GM12878 (cell line): ENCODE measurements around the gene CCDC15. TPM values are rescaled to one million over a fixed set of nuclear protein-coding genes. Genes with fewer than 3 reads are reported as not detected.

Experiments
- CBX3 ChIP-seq: fragments of 200-600 bp; sonication (generic); IDR thresholded peaks from 2 replicates; pipeline ENCODE4 v1.6.1; 2016; ENCODE audit warnings: low read depth, borderline replicate concordance
- CEBPB ChIP-seq, 2 experiments: fragments of 150-350 bp in 1 of 2; IDR thresholded peaks; 2 replicates each; pipeline ENCODE4 v1.6.1; 2012 to 2014; ENCODE audit warnings: low read depth in 2 of 2, low read length in 2 of 2, borderline replicate concordance in 1 of 2, inconsistent platforms in 1 of 2
- CREB1 ChIP-seq: IDR thresholded peaks from 2 replicates; pipeline ENCODE4 v1.6.1; 2012; ENCODE audit warnings: low read depth, mild to moderate bottlenecking, inconsistent platforms
- E2F4 ChIP-seq: IDR thresholded peaks from 2 replicates; pipeline ENCODE4 v1.6.1; 2012; ENCODE audit warnings: low read depth, low read length, improper control_type of control experiment
- ETV6 ChIP-seq, 2 experiments: fragments of 450-650 bp in 1 of 2; IDR thresholded peaks in 1 of 2; conservative IDR thresholded peaks in 1 of 2; 2 replicates each; pipeline ENCODE4 v1.6.1; 2014; ENCODE audit warnings: antibody characterized with exemption in 1 of 2, borderline replicate concordance in 1 of 2, low read depth in 1 of 2, mild to moderate bottlenecking in 1 of 2, moderate library complexity in 1 of 2
- FOXM1 ChIP-seq: IDR thresholded peaks from 2 replicates; pipeline ENCODE4 v1.6.1; 2012; ENCODE audit warnings: low read depth, mild to moderate bottlenecking, inconsistent platforms, low read length, moderate library complexity
- HDAC2 ChIP-seq: fragments of 200-600 bp; sonication (generic); IDR thresholded peaks from 2 replicates; pipeline ENCODE4 v1.6.1; 2017
- IRF4 ChIP-seq: IDR thresholded peaks from 2 replicates; pipeline ENCODE4 v1.6.1; 2011; ENCODE audit warnings: low read depth, low read length
- KLF5 ChIP-seq: fragments of 450-650 bp; IDR thresholded peaks from 2 replicates; pipeline ENCODE4 v1.6.1; 2014; ENCODE audit warnings: mild to moderate bottlenecking; ENCODE audit not compliant: partially characterized antibody
- NR2C2 ChIP-seq: IDR thresholded peaks from 2 replicates; pipeline ENCODE4 v1.6.1; 2011; ENCODE audit warnings: borderline replicate concordance, low read depth; ENCODE audit not compliant: control insufficient read depth, insufficient read length
- RB1 ChIP-seq: fragments of 450-650 bp; formaldehyde crosslinking; IDR thresholded peaks from 2 replicates; pipeline ENCODE4 v1.6.1; 2017; ENCODE audit warnings: mild to moderate bottlenecking, borderline replicate concordance
- SKIL ChIP-seq: fragments of 450-650 bp; IDR thresholded peaks from 2 replicates; pipeline ENCODE4 v1.6.1; 2017; ENCODE audit warnings: mild to moderate bottlenecking, low read depth, inconsistent platforms; ENCODE audit not compliant: poor library complexity, severe bottlenecking
- SMAD1 ChIP-seq: fragments of 450-650 bp; IDR thresholded peaks from 2 replicates; pipeline ENCODE4 v1.6.1; 2018; ENCODE audit warnings: mild to moderate bottlenecking, low read depth; ENCODE audit not compliant: partially characterized antibody
- SMAD5 ChIP-seq: IDR thresholded peaks from 2 replicates; pipeline ENCODE4 v1.6.1; 2016; ENCODE audit warnings: antibody characterized with exemption, low read depth
- SMC3 ChIP-seq: IDR thresholded peaks from 2 replicates; pipeline ENCODE4 v1.6.1; 2011; ENCODE audit warnings: low read length, improper control_type of control experiment, borderline replicate concordance
- SREBF2 ChIP-seq: IDR thresholded peaks from 2 replicates; pipeline ENCODE4 v1.6.1; 2012; ENCODE audit warnings: mild to moderate bottlenecking, low read length
- ZBTB40 ChIP-seq: fragments of 450-650 bp; IDR thresholded peaks from 2 replicates; pipeline ENCODE4 v1.6.1; 2016; ENCODE audit warnings: mild to moderate bottlenecking, moderate library complexity, borderline replicate concordance
- polyA plus RNA-seq, 11 experiments: library from polyadenylated mRNA; depleted of rRNA in 4 of 11; unstranded in 6 of 11; stranded (reverse) in 5 of 11; fragments of >200 nt; fragmentation: Nextera tagmentation in 4 of 11; fragmentation: Illumina TruSeq in 1 of 11; extraction: Ambion mirVana in 4 of 11; extraction: Trizol in 1 of 11; gene quantifications; 1 replicate in 1 of 11; 2 replicates in 10 of 11; pipeline versions ENCODE4 v1.2.1 to v1.2.3, GENCODE V29; 2011 to 2016; ENCODE audit warnings: inconsistent platforms in 2 of 11, missing spikeins in 2 of 11, low read depth in 1 of 11
- total RNA-seq, 4 experiments: library from RNA; depleted of rRNA in 3 of 4; stranded (reverse); fragments of >200 nt in 3 of 4; fragmentation: Illumina TruSeq in 1 of 4; extraction: Trizol in 1 of 4; gene quantifications; 2 replicates each; pipeline versions ENCODE4 v1.2.1 to v1.2.3, GENCODE V29; 2013 to 2021
- TF ChIP-seq, protein P1 (sequence below): IDR thresholded peaks from 2 replicates; pipeline ENCODE4 v1.6.1; 2011; ENCODE audit warnings: borderline replicate concordance, low read depth, mild to moderate bottlenecking, moderate library complexity, mixed read lengths, low read length; ENCODE audit not compliant: insufficient read depth; ENCODE audit errors: extremely low read length
- TF ChIP-seq, protein P2 (sequence below): fragments of 450-650 bp; IDR thresholded peaks from 2 replicates; pipeline ENCODE4 v1.6.1; 2017; ENCODE audit warnings: low read depth, mild to moderate bottlenecking, moderate library complexity

CCDC15 gene
- total and polyA plus RNA-seq, 10 of the 15 experiments (the other 5 are each of a cell fraction or from before 2014, with no cell fraction given): 2.0 to 5.3 (median 3.3) TPM

DNA sequence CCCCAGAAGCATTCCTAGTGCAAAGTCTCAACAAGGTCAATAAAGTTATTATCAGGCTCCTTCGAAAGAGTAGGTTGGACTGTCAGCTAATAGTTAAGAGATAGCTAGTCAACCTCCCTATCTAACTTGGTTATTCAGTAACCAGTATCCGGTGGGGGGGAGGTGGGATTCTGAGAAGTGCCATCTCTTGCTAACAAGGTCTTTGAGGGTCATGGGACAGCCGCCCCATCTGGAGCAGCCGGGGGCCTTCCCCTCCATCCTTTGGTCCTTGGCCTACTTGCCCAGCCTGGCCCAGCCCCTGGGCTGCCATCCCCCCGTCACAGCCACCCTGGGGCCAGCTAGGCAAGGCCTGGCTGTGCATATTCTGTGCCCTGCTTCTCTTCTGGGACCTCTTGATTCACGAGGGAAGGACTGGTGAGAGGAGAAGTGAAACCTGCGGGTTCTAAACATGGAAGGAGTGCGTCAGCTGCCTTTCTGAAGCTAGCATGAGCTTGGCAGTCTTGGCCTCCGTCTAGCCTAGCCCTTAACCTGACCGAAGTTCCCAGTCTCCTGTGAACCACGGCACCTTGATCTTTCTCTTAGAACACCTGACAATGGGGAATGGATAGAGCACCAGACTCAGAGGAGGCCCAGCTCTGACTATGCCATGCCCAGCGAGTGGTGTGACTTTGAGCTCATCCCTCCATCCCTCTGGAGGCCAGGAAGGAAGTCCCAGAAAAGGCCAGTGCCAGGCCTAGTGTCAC is 118.4 kb downstream of the CCDC15 start (continued):
- TF ChIP-seq ZBTB40 (peak; percentile 76; the same call in 1 of the 2 replicates), KLF5 (peak; percentile 76), CEBPB (IDR thresholded peaks at IDR 0.05; ENCODE audit: borderline replicate concordance in 1 of 2, low read depth in 2 of 2, low read length in 2 of 2) (no peak), IRF4 (peak; percentile 98), CREB1 (peak; percentile 63), FOXM1 (no peak), NR2C2 (no peak), SKIL (peak; percentile 81), SREBF2 (no peak), E2F4 (no peak), RB1 (no peak; the same call in 1 of the 2 replicates), ETV6 (conservative IDR thresholded peaks at IDR 0.05 in 1 of 2, IDR thresholded peaks at IDR 0.05 in 1 of 2; ENCODE audit: borderline replicate concordance in 1 of 2, low read depth in 1 of 2) (peak in 1 of 2 experiments; percentile 76; a peak in 2 of 4 replicates), SMAD5 (no peak), CBX3 (no peak), SMC3 (0 out of 2 replicates have a peak, but pooled peaks have one; percentile 17), SMAD1 (no peak), HDAC2 (no peak)
- TF ChIP-seq, protein P1, sequence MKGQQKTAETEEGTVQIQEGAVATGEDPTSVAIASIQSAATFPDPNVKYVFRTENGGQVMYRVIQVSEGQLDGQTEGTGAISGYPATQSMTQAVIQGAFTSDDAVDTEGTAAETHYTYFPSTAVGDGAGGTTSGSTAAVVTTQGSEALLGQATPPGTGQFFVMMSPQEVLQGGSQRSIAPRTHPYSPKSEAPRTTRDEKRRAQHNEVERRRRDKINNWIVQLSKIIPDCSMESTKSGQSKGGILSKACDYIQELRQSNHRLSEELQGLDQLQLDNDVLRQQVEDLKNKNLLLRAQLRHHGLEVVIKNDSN: no peak
- TF ChIP-seq, protein P2, sequence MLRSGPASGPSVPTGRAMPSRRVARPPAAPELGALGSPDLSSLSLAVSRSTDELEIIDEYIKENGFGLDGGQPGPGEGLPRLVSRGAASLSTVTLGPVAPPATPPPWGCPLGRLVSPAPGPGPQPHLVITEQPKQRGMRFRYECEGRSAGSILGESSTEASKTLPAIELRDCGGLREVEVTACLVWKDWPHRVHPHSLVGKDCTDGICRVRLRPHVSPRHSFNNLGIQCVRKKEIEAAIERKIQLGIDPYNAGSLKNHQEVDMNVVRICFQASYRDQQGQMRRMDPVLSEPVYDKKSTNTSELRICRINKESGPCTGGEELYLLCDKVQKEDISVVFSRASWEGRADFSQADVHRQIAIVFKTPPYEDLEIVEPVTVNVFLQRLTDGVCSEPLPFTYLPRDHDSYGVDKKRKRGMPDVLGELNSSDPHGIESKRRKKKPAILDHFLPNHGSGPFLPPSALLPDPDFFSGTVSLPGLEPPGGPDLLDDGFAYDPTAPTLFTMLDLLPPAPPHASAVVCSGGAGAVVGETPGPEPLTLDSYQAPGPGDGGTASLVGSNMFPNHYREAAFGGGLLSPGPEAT: peak; percentile 90
